NCI-H69 (cell line): ENCODE results near the gene LMF1.
"Not testable (repeated sequence)": the region's sequence is repeated elsewhere in the genome, so short reads cannot be mapped to it uniquely, and the experiment has no call there.

Source experiments
- DNase-seq: peaks from one replicate; lab custom pipeline; 2025; lab: John Stamatoyannopoulos, UW

The LMF1 gene

GRCh38 chr16:831571-832413, 139.0 kb downstream of the LMF1 start:
- no peak for DNase-seq

DNA sequence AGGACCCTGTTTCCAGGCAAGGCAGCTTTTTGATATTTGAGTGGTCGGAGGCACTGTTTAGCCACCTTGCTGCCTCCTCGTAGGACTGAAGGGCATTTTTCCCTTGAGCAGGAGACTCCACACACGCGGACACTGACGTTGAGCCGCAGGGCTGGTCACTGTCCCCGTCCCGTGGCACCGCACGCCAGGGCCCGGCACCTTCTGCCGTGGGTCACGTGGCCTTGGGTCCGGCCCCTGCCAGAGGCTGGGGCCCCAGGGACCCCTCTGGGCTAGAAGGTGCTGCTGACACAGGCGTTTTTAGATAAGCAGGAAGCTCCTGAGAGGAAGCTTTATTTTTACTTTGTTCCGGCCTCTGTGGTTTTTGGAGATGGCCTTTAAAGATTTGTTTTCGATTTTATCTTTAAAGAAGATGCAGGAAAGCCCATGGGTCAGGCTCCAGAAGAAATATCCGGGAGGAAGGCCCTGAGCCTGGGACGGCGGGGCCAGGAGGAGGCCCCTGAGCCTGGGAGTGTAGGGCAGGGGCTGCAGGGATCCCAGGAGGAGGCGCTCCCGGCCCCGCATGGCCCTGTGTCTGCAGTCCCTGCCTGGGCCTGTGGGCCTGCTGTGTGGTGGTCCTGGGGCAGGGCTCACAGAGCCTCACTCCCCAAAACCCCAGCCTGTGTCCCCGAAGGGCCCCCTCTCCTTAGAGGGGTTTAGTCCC, 139.8 kb downstream of the LMF1 start:
- DNase-seq, result no peak

- DNase-seq, result no peak
Observed at GRCh38 chr16:830107-830870, 140.5 kb downstream of the LMF1 start.

GRCh38 chr16:828891-829290, 141.9 kb downstream of the LMF1 start:
- DNase-seq, result no peak

- no peak for DNase-seq
Observed at GRCh38 chr16:827513-827912, 143.3 kb downstream of the LMF1 start.

DNA sequence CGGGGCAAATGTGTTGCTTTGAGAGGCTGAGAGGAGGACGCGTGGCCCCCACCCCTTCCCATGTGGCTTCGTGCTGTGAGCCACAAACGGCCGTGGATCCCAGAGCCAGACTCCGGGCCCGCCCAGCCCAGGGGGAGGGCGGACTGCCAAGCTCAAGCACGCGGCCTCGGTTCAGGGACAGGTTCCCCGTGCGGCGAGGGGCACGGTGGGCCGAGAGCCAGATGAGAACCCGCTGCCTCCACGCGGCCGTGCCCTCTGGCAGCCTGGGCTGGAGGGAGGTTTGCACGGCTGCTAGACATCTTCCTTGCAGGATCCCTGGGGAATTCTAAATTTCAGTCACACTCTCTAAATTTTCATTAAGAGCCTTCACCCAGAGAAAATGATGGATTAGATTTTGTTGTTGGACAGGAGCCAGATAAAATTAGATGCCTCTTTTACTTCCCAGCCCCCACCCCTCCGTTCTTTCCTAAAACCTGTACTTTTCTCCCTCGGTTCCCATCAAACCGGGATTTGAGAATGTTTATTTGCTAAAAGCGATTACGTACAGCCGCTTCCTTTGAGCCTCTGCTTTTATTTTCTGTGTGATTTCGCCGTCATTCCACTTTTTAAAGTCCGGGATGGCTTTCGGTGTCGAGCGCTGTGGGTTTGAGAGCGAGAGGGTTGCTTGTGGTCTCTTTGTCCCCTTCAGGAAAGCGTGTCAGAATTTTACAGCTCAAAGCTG, 145.3 kb downstream of the LMF1 start:
- peak; percentile 85 for DNase-seq

DNA sequence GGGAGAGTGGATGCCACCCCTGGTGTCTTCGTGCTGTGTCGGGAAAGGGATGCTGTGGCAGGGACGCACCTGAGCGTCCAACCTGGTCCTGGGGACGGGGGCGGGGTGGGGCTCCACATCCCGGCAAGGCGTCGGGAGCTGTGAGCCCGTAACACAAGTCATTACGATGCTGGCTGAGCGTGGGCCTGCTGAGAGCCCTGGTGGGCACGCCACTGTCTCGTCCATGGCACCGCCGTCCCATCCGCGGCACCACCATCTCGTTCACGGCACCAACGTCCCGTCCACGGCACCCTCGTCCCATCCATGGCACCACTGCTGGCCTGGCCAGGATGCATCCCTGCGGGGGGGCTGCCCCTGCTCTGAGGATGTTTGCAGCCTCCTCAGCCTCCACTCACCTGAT, 146.2 kb downstream of the LMF1 start:
- DNase-seq, result no peak

DNA sequence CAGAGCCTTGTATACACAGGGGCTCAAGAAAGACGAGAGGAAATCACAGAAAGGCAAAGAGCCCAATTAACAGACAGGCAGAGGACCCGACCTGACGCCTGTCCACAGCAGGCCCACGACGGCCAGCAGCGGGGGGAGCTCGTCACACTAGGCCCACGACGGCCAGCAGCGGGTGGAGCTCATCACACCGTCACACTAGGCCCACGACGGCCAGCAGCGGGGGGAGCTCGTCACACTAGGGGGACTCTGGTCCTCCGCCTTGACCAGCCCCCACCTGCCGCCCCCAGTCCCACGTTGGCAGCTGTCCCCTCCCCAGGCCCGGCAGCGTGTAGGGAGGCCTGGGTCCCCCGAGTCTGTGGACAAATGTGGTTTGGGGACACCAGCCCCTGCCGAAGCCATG, 146.6 kb downstream of the LMF1 start:
- DNase-seq, result no peak

GRCh38 chr16:822909-823297, 147.9 kb downstream of the LMF1 start:
- no peak for DNase-seq

DNA sequence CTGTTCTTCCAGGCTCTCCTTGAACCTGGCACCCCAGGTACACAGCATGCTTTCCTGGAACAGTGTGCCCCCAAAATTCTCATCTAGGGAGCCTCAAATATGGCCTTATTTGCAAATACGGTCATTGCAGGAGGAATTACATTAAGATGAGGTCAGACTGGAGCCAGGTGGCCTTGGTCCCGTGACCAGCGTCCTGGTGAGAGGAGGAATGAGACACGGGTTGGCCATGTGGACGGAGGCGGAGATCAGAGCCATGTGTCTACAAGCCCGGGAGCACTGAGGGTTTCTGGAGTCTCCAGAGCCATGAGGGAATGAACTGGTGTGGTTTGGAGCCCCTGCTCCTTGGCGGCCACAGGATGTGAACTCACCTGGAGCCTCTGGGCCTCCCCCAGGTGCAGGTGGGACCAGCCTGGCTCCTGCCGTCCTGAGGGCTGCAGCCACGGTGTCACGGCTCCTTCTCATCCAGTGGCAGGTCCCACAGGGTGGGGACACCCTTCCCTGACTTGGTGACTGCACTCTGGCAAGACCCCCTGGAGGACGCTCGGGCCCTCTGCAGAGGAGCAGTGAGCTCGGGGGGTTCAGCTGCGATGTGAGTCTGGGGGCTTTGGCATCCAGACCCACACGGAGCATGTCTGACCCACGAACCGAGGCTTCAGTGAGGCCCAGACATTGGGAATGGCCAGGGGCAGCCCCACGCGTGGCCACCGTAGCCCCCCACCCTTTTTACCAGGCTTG, 148.4 kb downstream of the LMF1 start:
- DNase-seq, result peak; percentile 34

GRCh38 chr16:821751-822150, 149.0 kb downstream of the LMF1 start:
- DNase-seq, result no peak

DNA sequence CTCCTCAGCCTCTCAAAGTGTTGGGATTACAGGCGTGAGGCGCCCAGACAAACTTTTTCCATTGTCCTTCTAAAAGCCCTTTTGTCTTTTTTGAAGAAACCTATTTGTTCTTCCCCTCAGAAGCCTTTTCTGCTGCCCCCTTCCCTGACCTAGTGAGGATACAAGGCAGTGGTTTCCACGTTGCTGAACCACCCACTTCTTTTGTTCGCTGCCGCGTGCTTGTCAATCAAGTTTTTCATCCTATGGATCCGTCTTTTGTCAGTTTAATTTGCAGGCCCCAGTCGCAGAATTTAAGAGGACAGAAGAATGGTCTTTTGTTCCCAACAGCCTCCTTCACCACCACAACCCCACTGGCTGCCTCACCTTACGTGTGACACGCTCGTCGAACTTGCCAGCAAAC, 150.0 kb downstream of the LMF1 start:
- no peak for DNase-seq

GRCh38 chr16:820044-820408, 150.8 kb downstream of the LMF1 start:
- not testable (repeated sequence) for DNase-seq

DNA sequence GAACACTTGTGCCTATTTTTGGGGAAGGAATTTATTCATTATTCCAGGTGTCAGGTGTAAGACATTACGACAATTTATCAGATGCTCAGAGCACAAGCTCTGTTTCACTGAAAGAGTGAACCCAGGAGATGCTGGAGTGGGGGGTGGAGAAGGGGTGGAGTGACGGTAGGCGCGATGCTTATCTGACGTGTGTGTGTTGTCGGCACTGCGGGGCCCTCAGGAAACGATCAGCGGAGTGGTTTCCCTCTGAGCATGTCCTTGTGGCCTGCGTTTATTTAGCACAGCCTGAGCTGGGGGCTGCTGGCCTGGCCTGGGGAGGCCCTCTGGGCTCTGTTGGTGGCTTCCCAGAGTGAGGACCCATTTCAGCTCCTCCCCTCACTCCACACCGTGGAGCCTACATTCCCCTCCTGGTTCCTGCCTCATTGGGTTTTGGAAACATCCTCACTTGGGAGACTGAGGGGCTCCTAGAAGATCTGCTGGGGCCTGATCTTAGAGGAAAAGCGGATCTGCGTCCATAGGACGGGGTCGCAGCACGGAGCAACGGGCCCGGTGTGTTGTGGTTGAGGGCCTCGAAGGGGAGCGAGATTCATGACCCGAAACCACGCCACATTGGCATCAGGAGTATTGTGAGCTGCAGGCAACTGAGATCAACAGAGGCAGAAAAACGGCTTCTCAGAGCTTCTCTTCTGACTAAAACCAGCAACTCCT, 151.3 kb downstream of the LMF1 start:
- DNase-seq, result no peak

DNA sequence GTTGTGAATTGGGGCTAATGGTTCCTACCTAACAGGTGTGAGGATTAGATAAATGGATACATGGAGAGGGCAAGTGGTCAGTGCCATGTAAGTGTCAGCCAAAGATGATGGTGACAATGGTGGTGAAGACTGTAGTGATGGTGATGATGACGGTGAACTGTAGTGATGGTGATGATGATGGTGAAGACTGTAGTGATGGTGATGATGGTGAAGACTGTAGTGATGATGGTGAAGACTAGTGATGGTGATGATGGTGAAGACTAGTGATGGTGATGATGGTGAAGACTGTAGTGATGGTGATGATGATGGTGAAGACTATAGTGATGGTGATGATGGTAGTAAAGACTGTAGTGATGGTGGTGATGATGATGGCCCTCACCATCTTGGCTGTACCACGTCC, 152.2 kb downstream of the LMF1 start:
- no peak for DNase-seq

DNA sequence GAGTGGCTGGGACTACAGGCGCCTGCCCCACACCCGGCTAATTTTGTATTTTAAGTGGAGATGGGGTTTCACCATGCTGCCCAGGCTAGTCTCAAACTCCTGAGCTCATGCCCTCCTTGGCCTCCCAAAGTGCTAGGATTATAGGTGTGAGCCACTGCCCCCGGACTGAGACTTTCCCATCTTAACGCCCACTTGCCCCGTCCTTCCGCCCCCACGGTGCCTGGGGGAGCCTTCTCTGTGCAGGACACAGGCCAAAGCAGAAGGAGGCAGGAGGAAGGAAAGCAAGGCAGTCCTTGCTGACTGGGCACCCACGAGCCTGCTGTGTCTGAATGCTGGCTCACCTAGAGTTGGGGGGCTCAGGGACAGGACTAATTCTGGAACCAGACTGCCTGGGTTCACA, 152.7 kb downstream of the LMF1 start:
- DNase-seq, result no peak

- no peak for DNase-seq
Observed at GRCh38 chr16:817001-817906, 153.5 kb downstream of the LMF1 start.

DNA sequence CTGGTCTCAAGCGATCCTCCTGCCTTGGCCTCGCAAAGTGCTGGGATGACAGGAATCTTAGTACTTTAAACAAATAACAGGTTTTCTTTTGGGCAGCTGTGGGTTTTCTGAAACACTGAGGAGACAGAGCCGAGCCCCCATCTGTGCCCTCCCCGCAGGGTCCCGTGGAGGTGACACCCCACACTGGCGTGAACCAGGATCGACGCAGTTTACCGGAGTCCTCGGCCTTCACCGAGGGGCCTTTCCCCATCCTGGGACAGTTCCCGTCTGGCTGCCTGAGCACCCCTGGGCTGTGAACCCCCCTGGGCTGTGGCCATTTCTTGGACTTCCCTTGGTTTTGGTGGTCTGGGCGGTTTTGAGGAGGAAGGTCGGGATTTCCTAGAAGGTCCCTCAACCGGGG, 154.9 kb downstream of the LMF1 start:
- no peak for DNase-seq

GRCh38 chr16:814974-815373, 155.8 kb downstream of the LMF1 start:
- no peak for DNase-seq

DNA sequence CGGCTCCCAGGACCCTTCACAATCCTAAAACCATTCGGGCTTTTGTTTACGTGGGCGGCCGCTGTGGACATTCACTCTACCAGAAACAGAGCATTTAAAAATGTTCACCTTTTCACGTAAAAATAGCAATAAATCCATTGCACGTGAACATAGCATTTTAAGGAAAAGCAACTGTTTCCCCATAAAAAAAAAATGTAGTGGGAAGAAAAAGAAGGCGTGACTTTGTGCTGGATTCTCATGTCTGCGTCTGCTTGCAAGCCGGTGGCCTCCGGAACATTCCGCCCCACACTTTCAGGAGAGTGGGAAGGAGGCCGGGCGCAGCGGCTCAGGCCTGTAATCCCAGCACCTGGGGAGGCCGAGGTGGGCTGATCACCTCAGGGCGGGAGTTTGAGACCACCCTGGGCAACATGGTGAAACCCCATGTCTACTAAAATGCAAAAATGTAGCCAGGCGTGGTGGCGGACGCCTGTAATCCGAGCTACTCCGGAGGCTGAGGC, 156.8 kb downstream of the LMF1 start:
- DNase-seq, result no peak
